HFF-Myc (cell line): ENCODE results near the gene AAGAB.

Experiments used
- DNase-seq: peaks from one replicate; pipeline ENCODE4 v3.0.0-alpha.2; 2011; ENCODE audit warnings: low read depth; ENCODE audit errors: extremely low read depth
- H3K4me3 ChIP-seq: replicated peaks from 2 replicates; pipeline ENCODE4 v1.5.1; 2011; ENCODE audit warnings: low read depth, mild to moderate bottlenecking, control low read depth, low read length
- TF ChIP-seq, protein P1 (sequence below): IDR thresholded peaks from 2 replicates; pipeline ENCODE4 v1.5.1; 2012; ENCODE audit warnings: mild to moderate bottlenecking, low read depth, low read length, control low read depth; ENCODE audit errors: missing control alignments

Gene AAGAB

DNA sequence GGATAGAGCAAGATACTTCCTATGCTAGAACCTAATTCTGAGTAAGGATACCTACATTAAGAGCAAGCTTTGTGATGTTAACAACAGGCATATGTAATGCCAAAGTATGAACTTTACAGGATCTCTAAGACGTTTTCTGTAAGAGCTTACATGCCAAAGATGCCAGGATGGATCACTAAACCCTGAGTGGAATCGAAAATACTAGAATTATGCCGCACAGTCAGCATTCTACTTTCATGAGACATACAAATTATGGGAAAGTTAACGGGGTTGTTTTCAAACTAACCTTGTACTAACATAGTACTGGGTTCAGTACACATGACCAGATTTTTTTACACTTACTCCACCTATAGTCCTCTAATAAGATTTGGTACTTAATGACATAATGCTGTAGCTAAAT is 55.1 kb downstream of the AAGAB start:
- TF ChIP-seq, protein P1, sequence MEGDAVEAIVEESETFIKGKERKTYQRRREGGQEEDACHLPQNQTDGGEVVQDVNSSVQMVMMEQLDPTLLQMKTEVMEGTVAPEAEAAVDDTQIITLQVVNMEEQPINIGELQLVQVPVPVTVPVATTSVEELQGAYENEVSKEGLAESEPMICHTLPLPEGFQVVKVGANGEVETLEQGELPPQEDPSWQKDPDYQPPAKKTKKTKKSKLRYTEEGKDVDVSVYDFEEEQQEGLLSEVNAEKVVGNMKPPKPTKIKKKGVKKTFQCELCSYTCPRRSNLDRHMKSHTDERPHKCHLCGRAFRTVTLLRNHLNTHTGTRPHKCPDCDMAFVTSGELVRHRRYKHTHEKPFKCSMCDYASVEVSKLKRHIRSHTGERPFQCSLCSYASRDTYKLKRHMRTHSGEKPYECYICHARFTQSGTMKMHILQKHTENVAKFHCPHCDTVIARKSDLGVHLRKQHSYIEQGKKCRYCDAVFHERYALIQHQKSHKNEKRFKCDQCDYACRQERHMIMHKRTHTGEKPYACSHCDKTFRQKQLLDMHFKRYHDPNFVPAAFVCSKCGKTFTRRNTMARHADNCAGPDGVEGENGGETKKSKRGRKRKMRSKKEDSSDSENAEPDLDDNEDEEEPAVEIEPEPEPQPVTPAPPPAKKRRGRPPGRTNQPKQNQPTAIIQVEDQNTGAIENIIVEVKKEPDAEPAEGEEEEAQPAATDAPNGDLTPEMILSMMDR = no peak
- no peak for DNase-seq
- no peak overlapping the region for H3K4me3 ChIP-seq

DNA sequence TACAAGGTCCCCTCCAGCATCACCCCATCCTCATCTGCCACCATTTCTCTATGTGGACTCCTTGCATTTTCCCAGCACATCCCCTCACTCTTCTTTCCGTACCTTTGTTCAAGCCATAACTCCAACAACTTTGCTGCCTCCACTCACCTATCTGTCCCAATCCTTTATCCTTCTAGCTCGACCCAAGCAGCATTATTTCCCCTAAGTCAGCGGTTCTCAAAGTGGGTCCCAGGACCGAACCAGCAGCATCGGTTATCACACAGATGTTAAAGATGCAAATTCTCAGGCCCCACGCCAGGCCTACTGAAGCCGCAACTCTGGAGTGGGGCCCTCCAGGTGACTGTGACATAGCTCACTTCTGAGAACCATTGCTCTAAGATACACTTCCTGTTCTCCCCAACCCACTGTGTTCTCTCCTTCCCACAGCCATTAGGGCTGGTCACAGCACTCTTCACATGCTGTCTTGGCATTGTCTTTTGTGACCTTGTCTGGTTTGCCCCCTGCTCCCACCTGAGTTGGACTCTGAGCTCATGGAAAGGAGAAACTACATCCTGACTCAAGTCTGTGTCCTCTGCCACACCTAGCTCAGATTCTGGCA is 56.2 kb downstream of the AAGAB start:
- no peak for DNase-seq
- TF ChIP-seq, protein P1 = no peak

DNA sequence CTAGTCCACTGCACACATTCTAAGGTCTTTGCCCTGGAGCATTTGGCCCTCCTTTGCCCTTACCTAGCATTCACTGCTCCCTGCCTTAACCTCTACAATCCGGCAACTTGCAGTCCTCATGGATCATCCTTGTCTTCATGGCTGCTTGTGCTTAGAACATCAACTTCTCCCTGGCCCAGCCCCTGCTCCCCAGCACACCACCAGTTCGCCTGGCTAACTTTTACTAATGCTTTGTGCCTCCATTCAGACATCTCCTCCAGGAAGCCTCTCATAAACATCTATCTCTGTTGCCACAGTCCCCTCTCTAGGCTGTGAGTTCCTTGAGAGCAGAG is 57.1 kb downstream of the AAGAB start:
- no peak for DNase-seq
- H3K4me3 ChIP-seq = no peak overlapping the region
- TF ChIP-seq, protein P1 = no peak

More for the DNA sequence above, 56.2 kb downstream of the AAGAB start:
- no peak overlapping the region for H3K4me3 ChIP-seq

DNA sequence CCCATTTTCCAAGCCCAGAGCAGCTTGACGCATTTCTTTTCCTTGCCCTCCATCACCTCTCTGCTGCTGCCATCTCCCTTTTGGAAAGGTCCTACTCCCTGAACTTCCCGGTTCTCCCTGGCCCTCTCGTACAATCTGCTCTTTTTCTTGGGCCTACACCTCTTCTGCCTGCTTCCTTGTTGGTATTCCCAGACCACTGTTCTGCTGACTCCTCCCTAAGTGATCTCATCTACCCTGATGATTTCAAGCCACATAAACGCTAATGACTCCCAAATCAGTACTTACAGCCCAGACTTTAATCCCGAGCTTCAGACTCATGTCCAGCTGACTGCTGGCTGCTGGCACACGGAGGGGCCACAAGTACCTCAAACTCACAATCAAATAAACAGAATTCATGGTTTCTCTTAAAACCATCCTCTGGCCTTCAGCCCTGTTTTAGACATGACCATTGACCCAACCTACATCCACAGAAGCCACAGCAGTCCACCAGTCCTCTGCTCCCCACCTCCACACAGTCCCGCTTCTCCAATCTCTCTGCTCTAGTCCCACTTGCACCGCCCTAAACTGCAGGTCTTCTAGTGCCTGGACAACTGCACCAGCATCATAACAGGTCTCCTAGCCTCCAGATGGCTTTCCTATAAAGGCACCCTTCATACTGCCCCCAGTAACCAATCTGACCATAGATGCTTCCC is 57.6 kb downstream of the AAGAB start:
- TF ChIP-seq, protein P1 = no peak
- no peak overlapping the region for H3K4me3 ChIP-seq
- no peak for DNase-seq

DNA sequence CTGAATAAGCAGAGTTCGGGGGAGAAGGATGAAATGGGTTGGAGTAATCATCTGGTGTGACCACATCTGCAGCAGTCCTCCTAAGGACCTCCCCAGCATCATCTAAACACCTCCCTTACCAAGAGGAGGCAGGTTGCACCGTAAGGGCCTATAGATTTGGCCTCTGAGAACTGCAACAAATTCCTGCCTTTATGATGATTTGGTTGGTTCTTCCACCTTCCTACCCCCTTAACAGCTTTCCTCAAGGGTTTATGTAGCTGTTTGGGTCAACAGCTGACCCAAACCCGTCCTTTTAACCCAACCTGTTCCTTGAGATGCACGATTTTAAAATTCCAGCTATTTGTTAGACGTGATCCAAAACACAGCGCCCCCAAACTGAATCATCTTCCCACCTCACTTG is 58.2 kb downstream of the AAGAB start:
- TF ChIP-seq, protein P1 = no peak
- no peak overlapping the region for H3K4me3 ChIP-seq
- DNase-seq = no peak

DNA sequence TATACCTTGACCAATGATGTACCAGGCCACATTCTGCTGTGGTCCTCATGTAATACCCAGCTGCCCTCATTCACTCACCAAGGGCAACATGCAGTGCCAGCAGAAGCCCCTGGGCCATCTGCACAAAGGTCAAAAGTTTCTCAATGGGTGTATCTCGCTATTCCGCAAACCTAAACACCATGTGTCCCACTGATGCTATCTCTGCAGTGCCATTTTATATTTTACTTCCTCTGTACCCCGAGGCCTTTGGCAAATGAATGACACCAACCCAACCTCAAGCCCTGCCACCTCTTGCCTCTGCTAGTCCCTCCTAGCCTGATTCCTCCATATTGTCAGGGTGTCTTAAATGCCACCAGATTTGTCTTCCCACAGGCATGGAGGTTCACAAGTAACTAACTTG is 59.2 kb downstream of the AAGAB start:
- DNase-seq = no peak
- H3K4me3 ChIP-seq = no peak overlapping the region
- TF ChIP-seq, protein P1 = no peak
